DMS53 treated with DMSO at 0.1 percent for 48 hours (cell line): ENCODE results near the gene OR7A5.
"Not testable (repeated sequence)": the region's sequence is repeated elsewhere in the genome, so short reads cannot be mapped to it uniquely, and the experiment has no call there.

Source experiments
- DNase-seq: peaks from one replicate; lab custom pipeline; 2025; ENCODE audit not compliant: unreplicated experiment; lab: John Stamatoyannopoulos, UW

Gene OR7A5

GRCh38 chr19:14835011-14835410, at the start of gene OR7A5, which contains the start of gene OR7C1:
Gene OR7A5 (minus strand): TSS chr19:14835185. CDS start chr19:14828241, 6,944 bp downstream.
Gene OR7C1 (minus strand): TSS chr19:14835185. CDS start chr19:14800136, 35,049 bp downstream.
- no peak for DNase-seq

- DNase-seq: no peak
These were observed 36.7 kb upstream of the OR7A5 start for GRCh38 chr19:14871619-14872230.

DNA sequence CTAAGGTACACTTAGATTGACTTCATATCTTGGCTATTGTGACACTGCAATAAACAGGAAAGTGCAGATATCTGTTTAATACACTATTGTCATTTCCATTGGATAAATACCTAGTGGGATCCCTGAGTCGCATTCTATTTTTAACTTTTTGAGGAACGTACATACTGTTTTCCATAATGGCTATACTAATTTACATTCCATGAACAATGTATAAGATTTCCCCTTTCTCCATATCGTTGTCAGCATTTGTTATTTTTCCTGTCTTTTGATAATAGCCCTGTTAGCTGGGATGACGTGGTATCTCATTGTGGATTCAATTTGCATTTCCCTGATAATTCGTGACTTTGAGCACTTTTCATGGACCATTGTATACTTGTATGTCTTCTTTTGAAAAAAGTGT, 33.5 kb upstream of the OR7A5 start:
- no peak for DNase-seq

GRCh38 chr19:14848822-14849221, 13.8 kb upstream of the OR7A5 start, which contains the start of gene OR7A10:
Gene OR7A10 (minus strand): TSS chr19:14848922. CDS start chr19:14841877, 7,045 bp downstream.
- DNase-seq: no peak

DNA sequence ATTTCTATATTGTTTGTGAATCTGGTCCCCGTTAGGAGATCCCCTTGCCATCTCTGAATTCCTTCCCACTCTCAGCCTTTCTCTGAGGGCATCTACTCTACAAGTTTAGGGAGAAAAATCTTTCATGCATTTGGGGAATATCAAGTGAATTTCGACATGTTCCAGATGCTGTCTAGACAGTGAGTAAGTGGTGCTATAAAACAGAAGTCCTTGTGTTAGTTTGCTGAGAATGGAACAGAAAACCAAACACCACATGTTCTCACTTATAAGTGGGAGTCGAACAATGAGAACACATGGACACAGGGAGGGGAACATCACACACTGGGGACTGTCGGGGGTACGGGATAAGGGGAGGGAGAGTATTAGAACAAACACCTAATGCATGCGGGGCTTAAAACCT, 8.6 kb upstream of the OR7A5 start:
- no peak for DNase-seq

GRCh38 chr19:14843169-14843568, 8.2 kb upstream of the OR7A5 start:
- DNase-seq: no peak

DNA sequence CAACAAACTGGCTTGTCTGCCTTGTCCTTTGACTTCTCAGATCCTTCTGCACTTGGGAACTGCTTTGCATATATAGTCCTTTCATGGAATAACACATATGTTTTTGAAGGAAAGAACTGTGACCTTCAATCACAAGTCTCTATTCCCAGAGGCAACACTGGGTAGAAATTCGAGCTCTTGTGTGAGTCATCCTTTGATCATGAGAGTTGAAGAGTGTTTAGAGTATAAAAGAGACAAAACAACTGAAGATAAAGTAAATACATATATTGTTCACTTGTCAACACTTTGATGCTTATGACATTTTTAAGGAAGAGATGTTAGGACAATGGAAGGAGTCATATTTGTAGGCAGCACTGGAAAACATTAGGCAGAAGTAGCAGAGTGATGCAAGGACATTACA, 5.2 kb upstream of the OR7A5 start:
- peak; percentile 1 for DNase-seq

DNA sequence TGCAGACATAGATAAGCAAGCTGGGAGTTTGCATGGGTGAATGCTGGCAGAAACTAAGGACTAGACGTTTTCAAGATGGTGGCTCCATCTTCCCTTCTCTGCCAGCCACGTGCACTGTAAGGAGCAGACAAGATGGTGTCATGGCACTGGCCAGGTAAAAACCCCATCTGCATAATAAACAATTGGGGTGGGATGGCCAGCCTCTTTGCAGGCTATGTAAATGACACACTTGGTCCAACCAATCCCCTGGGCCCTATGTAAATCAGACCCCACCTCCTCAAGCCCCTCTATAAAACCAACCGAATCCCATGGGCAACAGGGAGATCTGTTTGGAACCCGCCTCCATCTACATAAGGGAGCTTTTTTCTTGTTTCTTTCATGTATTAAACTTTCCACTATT, 2.4 kb upstream of the OR7A5 start:
- DNase-seq: no peak

GRCh38 chr19:14830702-14831101, 4.3 kb downstream of the OR7A5 start:
- no peak for DNase-seq

DNA sequence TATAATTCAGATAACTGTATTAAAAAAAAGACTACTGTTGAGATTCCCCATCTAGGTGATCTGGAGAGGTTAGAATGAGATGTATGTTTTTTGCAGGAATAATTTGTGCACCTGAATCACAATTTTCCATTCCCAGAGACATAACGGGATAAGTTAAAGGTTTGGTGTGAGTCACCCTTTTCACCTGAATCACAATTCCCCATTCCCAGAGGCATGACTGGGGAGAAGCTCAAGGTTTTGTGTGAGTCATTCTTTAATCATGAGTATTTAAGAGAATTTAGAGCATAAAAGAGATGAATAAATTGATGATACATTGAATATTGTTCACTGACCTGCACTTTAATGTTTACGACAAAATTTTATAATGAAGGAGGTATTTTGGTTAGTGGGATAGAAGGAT, 9.0 kb downstream of the OR7A5 start:
- DNase-seq: no peak

DNA sequence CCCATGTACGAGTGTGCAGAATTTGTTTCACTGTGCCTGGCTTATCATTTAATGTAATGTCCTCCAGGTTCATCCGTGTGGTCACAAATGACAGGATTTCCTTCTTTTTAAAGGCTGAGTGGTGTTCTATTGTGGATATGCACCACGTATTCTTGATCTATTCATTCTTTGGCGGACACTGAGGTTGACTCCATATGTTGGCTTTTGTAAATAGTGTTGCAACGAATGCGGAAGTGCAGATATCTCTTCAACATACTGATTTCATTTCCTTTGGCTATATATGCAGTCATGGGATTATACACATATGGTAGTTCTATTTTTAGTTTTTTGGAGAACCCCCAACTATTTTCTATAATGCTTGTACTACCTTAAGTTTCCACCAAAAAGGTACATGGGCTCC, 13.0 kb downstream of the OR7A5 start:
- DNase-seq: no peak

DNA sequence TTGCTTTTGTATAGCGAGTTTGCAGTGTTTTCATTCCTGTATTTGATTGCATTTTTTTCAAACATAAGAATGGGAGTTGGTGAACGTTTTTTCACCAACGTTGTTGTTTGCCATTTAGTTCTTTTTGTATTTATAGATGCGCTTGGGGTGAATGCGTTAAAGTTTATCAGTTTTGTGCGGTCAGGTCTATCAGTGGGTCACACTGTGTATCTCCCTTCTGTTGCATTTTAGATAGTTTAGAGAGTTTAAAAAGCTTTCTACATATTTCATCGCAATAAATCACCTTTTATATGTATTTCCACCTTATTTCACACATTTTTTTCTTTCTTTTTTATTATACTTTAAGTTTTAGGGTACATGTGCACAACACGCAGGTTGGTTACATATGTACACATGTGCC, 16.4 kb downstream of the OR7A5 start:
- no peak for DNase-seq

GRCh38 chr19:14817052-14817451, 17.9 kb downstream of the OR7A5 start:
- no peak for DNase-seq

- no peak for DNase-seq
These were observed 19.9 kb downstream of the OR7A5 start for GRCh38 chr19:14814982-14815652.

DNA sequence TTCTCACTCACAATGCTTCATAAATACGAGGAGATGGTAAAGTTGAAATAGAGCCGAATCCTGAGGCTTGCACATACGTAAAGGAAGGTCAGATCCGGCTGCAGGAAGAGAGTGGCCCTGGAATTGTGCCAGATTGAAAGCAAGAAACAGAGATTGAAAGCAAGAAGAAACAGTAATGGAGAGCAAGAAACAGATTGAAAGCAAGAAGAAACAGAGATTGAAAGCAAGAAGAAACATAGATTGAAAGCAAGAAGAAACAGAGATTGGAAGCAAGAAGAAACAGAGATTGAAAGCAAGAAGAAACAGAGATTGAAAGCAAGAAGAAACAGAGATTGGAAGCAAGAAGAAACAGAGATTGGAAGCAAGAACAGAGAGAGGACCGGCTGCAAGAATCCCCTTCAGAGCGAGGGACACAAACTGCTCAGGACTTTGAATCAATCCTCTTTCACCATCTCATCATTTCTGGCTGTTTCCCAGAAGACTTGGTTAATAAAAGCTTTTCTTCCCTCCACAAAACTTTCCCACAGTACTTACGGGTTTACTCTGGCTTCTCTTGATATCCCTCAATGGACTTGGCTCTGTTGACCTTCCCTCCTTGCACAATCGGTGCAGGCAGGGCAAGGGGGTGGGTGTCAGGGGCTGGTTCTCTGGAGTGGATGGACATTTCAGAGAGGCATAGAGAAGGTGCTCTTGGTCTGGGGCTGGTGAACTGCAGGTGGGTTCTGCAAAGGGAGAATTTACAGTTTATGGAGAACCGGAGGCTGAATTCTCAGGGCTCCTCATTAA, 25.5 kb downstream of the OR7A5 start:
- no peak for DNase-seq

DNA sequence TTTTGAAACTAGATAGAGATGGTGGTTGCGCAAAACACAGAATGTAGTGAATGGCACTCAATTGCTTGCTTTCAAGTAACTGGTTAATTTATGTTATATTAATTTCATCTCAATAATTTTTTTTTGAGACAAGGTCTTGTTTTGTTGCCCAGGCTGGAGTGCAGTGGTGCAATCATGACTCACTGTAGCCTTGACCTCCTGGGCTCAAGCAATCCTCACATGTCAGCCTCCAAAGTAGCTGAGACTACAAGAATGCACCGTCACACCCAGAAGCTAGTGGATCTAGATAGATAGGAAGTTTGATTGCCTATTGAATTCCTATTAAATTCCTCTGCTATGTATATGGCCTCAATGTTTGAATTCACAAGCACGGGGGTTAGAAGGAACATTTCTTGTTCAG, 30.2 kb downstream of the OR7A5 start:
- DNase-seq: no peak

GRCh38 chr19:14798760-14799159, 36.2 kb downstream of the OR7A5 start:
- DNase-seq: no peak

DNA sequence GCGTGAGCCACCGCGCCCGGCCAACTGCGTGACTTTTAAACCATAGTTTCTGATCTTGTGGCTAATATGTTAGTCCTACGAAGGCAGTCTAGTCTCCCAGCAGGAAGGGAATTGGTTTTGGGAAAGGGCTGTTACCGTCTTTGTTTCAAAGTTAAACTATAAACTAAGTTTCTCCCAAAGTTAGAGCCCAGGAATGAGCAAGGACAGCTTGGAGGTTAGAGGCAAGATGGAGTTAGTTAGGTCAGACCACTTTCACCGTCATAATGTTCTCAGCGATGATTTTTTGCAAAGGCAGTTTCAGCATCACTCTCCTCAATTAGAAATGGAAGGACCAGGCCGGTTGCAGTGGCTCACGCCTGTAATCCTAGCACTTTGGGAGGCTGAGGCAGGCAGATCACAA, 39.0 kb downstream of the OR7A5 start:
- DNase-seq: no peak

DNA sequence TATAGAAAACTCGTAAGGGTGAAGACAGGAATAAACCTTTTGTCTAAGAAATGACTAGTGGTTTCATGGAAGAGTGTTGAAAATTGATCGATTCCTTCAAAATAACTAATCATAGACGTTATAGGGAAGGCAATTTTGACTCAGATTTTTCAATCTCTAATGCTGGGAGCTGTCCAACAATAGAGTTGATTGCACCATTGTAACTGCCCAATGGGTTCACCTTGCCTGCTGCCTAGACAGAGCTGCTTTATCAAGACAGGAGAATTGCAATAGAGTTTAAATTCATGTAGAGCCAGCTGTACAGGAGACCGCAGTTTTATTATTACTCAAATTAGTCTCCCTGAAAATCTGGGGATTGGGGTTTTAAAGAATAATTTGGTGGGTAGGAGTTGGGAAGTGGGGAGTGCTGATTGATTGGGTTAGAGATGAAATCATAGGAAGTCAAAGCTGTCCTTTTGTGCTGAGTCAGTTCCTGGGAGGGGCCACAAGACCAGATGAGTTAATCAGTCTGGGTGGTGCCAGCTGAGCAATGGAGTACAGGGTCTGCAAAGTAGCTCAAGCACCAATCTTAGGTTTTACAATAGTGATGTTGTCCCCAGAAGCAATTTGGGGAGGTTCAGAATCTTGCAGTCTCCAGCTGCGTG, 39.8 kb downstream of the OR7A5 start:
- no peak for DNase-seq

DNA sequence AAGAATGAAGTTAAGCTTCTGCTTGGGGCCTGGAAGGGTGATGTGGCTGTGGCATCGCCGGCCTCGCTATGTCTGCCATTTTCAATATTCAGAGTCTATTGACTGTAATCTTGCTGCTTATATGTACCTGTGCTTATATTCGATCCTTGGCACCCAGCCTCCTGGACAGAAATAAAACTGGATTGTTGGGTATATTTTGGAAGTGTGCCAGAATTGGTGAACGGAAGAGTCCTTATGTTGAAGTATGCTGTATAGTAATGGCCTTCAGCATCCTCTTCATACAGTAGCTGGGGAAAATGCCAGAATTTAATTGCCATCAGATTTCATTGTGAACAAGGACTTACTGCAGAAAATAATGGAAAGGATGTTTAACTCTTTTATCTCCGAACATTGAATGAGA, 42.7 kb downstream of the OR7A5 start:
- DNase-seq: not testable (repeated sequence)

DNA sequence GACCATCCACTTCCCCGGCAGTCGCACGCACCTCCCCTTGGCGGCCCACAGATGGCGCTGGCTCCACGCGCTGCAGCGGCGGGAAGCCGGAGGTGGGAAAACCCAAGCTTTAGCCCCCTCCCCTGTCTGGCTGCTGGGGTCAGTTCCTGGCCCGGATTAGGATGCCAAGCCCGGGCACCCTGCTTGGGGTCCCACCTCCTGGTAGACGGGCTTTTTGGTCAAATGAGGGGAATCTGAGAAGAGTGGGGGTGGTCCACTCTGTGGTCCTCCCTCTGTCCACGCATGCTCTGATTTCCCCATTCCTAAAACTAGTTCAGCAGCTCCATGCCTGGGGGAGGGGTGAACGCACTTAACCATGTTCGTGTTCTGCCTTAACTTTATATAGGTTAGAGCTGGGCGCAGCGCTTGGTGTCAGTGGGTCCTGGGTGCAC, 48.5 kb downstream of the OR7A5 start:
- DNase-seq: no peak
